HepG2 (cell line): Measurements from ENCODE around the gene DHRS13. TPM values are rescaled to one million over a fixed set of nuclear protein-coding genes. Genes with fewer than 3 reads are reported as not detected.

Source experiments
- CENPT ChIP-seq: sonication (generic); formaldehyde crosslinking; IDR thresholded peaks from 2 replicates; pipeline ENCODE4 v1.8.0; 2022; ENCODE audit warnings: low read depth, mild to moderate bottlenecking, moderate library complexity, missing genetic modification reagents
- IRX3 ChIP-seq: sonication (generic); formaldehyde crosslinking; IDR thresholded peaks from 2 replicates; pipeline ENCODE4 v1.8.1; 2023; ENCODE audit warnings: mild to moderate bottlenecking, low read depth, missing genetic modification reagents, borderline replicate concordance
- NONO ChIP-seq, 2 experiments: fragments of 450-650 bp in 1 of 2; sonication (generic) in 1 of 2; formaldehyde crosslinking in 1 of 2; IDR thresholded peaks in 1 of 2; conservative IDR thresholded peaks in 1 of 2; 2 replicates each; pipeline versions ENCODE4 v1.6.1 to v1.8.0; 2017 to 2022; ENCODE audit warnings: mild to moderate bottlenecking in 1 of 2, missing genetic modification reagents in 1 of 2, moderate library complexity in 1 of 2
- SOX13 ChIP-seq, 3 experiments: fragments of 450-650 bp in 1 of 3; sonication (generic) in 1 of 3; formaldehyde crosslinking in 1 of 3; IDR thresholded peaks in 2 of 3; conservative IDR thresholded peaks in 1 of 3; 2 replicates each; pipeline versions ENCODE4 v1.5.0 to v1.6.1; 2016 to 2020; ENCODE audit warnings: antibody characterized with exemption in 1 of 3, mild to moderate bottlenecking in 1 of 3, missing compliant biosample characterization in 1 of 3, missing genetic modification reagents in 1 of 3, moderate library complexity in 1 of 3
- THAP11 ChIP-seq: IDR thresholded peaks from 2 replicates; pipeline ENCODE4 v1.6.1; 2016; ENCODE audit warnings: missing biosample characterization, missing genetic modification reagents
- ZBTB20 ChIP-seq: sonication (generic); formaldehyde crosslinking; IDR thresholded peaks from 2 replicates; pipeline ENCODE4 v1.8.1; 2023; ENCODE audit warnings: missing genetic modification reagents, low read depth, mild to moderate bottlenecking, borderline replicate concordance
- ZNF224 ChIP-seq: sonication (generic); formaldehyde crosslinking; IDR thresholded peaks from 2 replicates; pipeline ENCODE4 v1.5.0; 2020; ENCODE audit warnings: mild to moderate bottlenecking, missing genetic modification reagents
- ZNF878 ChIP-seq: sonication (generic); formaldehyde crosslinking; IDR thresholded peaks from 2 replicates; pipeline ENCODE4 v1.8.1; 2023; ENCODE audit warnings: mild to moderate bottlenecking, missing genetic modification reagents, moderate library complexity
- polyA plus RNA-seq, 8 experiments: library from polyadenylated mRNA; depleted of rRNA in 3 of 8; stranded (reverse) in 7 of 8; unstranded in 1 of 8; fragments of >200 nt; fragmentation: Illumina TruSeq in 4 of 8; extraction: Trizol in 4 of 8; gene quantifications; 2 replicates each; pipeline versions ENCODE4 v1.2.1 to v1.2.3, GENCODE V29; 2011 to 2016; ENCODE audit warnings: low read depth in 4 of 8, missing spikeins in 1 of 8, mixed read lengths in 1 of 8; ENCODE audit not compliant: insufficient read depth in 1 of 8
- total RNA-seq, 5 experiments: library from RNA; depleted of rRNA; stranded (reverse); fragments of >200 nt; fragmentation: Illumina TruSeq; extraction: Trizol; gene quantifications; 2 replicates each; pipeline ENCODE4 v1.2.3, GENCODE V29; 2016; ENCODE audit warnings: low read depth in 1 of 5
- TF ChIP-seq, protein P1 (sequence below): sonication (generic); formaldehyde crosslinking; IDR thresholded peaks from 2 replicates; pipeline ENCODE4 v1.8.1; 2022; ENCODE audit warnings: low read depth, mild to moderate bottlenecking, missing genetic modification reagents
- TF ChIP-seq, protein P2 (sequence below): sonication (generic); formaldehyde crosslinking; IDR thresholded peaks from 2 replicates; pipeline ENCODE4 v1.4.0; 2020; ENCODE audit warnings: missing genetic modification reagents, borderline replicate concordance
- TF ChIP-seq, protein P3 (sequence below): IDR thresholded peaks from 2 replicates; pipeline ENCODE4 v1.6.1; 2018; ENCODE audit warnings: missing genetic modification reagents
- TF ChIP-seq, protein P4 (sequence below): sonication (generic); formaldehyde crosslinking; IDR thresholded peaks from 2 replicates; pipeline ENCODE4 v1.9.0; 2021; ENCODE audit warnings: missing genetic modification reagents, borderline replicate concordance
- TF ChIP-seq, protein P5 (sequence below): fragments of 450-650 bp; IDR thresholded peaks from 2 replicates; pipeline ENCODE4 v1.6.1; 2017
- TF ChIP-seq, protein P6 (sequence below): sonication (generic); formaldehyde crosslinking; IDR thresholded peaks from 2 replicates; pipeline ENCODE4 v1.5.0; 2020; ENCODE audit warnings: mild to moderate bottlenecking, missing genetic modification reagents, borderline replicate concordance

The DHRS13 gene
- total and polyA plus RNA-seq, 2 of the 13 experiments (the other 11 are each of a cell fraction or from before 2014, with no cell fraction given) = 11.8 to 12.6 TPM

DNA sequence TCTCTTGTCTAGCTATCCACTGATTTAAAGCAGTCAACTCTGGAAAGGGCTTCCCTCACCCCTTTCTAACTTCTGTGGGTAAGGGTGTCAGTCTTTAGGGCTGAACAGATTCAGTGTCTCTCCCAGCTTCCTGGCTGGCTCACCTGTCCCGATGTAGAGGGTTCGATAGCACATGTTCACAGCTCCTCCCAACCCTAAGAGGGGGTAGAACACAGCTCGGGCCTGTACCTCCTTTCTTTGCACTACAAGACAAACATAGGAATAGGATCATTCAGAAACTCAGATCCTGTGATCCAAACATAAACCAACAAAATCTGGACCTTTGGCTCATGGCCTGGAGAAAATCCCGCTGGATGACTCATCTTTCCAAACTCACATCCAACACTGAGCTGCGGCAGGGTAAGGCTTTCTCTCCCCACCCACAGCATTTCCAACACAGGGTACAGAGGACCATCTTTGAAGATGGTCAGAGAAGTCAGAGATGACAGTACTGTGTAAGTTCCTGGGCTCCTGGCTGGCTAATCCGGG, 5.8 kb upstream of the DHRS13 start (continued):
- TF ChIP-seq ZNF878 (CRISPR knock-in tag) (no peak), ZNF224 (CRISPR knock-in tag) (no peak), SOX13 (IDR thresholded peaks at IDR 0.05) (no peak), SOX13 (CRISPR knock-in tag; conservative IDR thresholded peaks at IDR 0.05 in 1 of 2, IDR thresholded peaks at IDR 0.05 in 1 of 2) (no peak; a peak in 1 of 4 replicates), CENPT (no peak), THAP11 (CRISPR knock-in tag) (no peak), NONO (IDR thresholded peaks at IDR 0.05) (no peak), NONO (CRISPR knock-in tag; conservative IDR thresholded peaks at IDR 0.05) (no peak), IRX3 (CRISPR knock-in tag) (no peak), ZBTB20 (CRISPR knock-in tag) (0 out of 2 replicates have a peak, but pooled peaks have one; percentile 28)
- TF ChIP-seq, protein P1, sequence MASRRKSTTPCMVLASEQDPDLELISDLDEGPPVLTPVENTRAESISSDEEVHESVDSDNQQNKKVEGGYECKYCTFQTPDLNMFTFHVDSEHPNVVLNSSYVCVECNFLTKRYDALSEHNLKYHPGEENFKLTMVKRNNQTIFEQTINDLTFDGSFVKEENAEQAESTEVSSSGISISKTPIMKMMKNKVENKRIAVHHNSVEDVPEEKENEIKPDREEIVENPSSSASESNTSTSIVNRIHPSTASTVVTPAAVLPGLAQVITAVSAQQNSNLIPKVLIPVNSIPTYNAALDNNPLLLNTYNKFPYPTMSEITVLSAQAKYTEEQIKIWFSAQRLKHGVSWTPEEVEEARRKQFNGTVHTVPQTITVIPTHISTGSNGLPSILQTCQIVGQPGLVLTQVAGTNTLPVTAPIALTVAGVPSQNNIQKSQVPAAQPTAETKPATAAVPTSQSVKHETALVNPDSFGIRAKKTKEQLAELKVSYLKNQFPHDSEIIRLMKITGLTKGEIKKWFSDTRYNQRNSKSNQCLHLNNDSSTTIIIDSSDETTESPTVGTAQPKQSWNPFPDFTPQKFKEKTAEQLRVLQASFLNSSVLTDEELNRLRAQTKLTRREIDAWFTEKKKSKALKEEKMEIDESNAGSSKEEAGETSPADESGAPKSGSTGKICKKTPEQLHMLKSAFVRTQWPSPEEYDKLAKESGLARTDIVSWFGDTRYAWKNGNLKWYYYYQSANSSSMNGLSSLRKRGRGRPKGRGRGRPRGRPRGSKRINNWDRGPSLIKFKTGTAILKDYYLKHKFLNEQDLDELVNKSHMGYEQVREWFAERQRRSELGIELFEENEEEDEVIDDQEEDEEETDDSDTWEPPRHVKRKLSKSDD = no peak
- TF ChIP-seq, protein P2, sequence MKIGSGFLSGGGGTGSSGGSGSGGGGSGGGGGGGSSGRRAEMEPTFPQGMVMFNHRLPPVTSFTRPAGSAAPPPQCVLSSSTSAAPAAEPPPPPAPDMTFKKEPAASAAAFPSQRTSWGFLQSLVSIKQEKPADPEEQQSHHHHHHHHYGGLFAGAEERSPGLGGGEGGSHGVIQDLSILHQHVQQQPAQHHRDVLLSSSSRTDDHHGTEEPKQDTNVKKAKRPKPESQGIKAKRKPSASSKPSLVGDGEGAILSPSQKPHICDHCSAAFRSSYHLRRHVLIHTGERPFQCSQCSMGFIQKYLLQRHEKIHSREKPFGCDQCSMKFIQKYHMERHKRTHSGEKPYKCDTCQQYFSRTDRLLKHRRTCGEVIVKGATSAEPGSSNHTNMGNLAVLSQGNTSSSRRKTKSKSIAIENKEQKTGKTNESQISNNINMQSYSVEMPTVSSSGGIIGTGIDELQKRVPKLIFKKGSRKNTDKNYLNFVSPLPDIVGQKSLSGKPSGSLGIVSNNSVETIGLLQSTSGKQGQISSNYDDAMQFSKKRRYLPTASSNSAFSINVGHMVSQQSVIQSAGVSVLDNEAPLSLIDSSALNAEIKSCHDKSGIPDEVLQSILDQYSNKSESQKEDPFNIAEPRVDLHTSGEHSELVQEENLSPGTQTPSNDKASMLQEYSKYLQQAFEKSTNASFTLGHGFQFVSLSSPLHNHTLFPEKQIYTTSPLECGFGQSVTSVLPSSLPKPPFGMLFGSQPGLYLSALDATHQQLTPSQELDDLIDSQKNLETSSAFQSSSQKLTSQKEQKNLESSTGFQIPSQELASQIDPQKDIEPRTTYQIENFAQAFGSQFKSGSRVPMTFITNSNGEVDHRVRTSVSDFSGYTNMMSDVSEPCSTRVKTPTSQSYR (CRISPR knock-in tag) = no peak
- TF ChIP-seq, protein P3, sequence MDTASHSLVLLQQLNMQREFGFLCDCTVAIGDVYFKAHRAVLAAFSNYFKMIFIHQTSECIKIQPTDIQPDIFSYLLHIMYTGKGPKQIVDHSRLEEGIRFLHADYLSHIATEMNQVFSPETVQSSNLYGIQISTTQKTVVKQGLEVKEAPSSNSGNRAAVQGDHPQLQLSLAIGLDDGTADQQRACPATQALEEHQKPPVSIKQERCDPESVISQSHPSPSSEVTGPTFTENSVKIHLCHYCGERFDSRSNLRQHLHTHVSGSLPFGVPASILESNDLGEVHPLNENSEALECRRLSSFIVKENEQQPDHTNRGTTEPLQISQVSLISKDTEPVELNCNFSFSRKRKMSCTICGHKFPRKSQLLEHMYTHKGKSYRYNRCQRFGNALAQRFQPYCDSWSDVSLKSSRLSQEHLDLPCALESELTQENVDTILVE = no peak; the same call in 1 of the 2 replicates
- TF ChIP-seq, protein P4, sequence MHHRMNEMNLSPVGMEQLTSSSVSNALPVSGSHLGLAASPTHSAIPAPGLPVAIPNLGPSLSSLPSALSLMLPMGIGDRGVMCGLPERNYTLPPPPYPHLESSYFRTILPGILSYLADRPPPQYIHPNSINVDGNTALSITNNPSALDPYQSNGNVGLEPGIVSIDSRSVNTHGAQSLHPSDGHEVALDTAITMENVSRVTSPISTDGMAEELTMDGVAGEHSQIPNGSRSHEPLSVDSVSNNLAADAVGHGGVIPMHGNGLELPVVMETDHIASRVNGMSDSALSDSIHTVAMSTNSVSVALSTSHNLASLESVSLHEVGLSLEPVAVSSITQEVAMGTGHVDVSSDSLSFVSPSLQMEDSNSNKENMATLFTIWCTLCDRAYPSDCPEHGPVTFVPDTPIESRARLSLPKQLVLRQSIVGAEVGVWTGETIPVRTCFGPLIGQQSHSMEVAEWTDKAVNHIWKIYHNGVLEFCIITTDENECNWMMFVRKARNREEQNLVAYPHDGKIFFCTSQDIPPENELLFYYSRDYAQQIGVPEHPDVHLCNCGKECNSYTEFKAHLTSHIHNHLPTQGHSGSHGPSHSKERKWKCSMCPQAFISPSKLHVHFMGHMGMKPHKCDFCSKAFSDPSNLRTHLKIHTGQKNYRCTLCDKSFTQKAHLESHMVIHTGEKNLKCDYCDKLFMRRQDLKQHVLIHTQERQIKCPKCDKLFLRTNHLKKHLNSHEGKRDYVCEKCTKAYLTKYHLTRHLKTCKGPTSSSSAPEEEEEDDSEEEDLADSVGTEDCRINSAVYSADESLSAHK (CRISPR knock-in tag) = no peak
- TF ChIP-seq, protein P5, sequence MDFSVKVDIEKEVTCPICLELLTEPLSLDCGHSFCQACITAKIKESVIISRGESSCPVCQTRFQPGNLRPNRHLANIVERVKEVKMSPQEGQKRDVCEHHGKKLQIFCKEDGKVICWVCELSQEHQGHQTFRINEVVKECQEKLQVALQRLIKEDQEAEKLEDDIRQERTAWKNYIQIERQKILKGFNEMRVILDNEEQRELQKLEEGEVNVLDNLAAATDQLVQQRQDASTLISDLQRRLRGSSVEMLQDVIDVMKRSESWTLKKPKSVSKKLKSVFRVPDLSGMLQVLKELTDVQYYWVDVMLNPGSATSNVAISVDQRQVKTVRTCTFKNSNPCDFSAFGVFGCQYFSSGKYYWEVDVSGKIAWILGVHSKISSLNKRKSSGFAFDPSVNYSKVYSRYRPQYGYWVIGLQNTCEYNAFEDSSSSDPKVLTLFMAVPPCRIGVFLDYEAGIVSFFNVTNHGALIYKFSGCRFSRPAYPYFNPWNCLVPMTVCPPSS = no peak
- TF ChIP-seq, protein P6, sequence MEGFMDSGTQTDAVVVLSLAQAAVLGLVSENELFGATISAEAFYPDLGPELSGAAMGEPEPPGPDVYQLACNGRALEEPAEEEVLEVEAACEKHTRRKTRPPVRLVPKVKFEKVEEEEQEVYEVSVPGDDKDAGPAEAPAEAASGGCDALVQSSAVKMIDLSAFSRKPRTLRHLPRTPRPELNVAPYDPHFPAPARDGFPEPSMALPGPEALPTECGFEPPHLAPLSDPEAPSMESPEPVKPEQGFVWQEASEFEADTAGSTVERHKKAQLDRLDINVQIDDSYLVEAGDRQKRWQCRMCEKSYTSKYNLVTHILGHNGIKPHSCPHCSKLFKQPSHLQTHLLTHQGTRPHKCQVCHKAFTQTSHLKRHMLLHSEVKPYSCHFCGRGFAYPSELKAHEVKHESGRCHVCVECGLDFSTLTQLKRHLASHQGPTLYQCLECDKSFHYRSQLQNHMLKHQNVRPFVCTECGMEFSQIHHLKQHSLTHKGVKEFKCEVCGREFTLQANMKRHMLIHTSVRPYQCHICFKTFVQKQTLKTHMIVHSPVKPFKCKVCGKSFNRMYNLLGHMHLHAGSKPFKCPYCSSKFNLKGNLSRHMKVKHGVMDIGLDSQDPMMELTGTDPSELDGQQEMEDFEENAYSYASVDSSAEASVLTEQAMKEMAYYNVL (CRISPR knock-in tag) = no peak
